Dendritic cell treated with granulocyte-macrophage colony-stimulating factor and Interleukin-4, amounts not matched to agents 40 ng/mL and 50 ng/mL, for 4 days (primary cell): ENCODE data around the gene OR10R2.

Experiments
- H3K27ac Mint-ChIP-seq: one replicate; pipeline ENCODE4 v1.8.0; 2022; ENCODE audit warnings: mild to moderate bottlenecking, mixed read lengths
- H3K27me3 Mint-ChIP-seq: one replicate; pipeline ENCODE4 v1.8.0; 2022; ENCODE audit warnings: mild to moderate bottlenecking, mixed read lengths
- H3K36me3 Mint-ChIP-seq: one replicate; pipeline ENCODE4 v1.8.0; 2022; ENCODE audit warnings: low read depth, mixed read lengths
- H3K4me1 Mint-ChIP-seq: one replicate; pipeline ENCODE4 v1.8.0; 2022; ENCODE audit warnings: low read depth, mixed read lengths
- H3K4me3 Mint-ChIP-seq: one replicate; pipeline ENCODE4 v1.8.0; 2022; ENCODE audit warnings: mild to moderate bottlenecking, moderate library complexity, mixed read lengths
- H3K9me3 Mint-ChIP-seq: one replicate; pipeline ENCODE4 v1.8.0; 2022; ENCODE audit warnings: mixed read lengths
- intact Hi-C: fragments of 100-400 bp; cut with micrococcal nuclease; formaldehyde crosslinking; loops from one replicate; pipeline ENCODE4 v1.15.0; 2022

OR10R2 gene

DNA sequence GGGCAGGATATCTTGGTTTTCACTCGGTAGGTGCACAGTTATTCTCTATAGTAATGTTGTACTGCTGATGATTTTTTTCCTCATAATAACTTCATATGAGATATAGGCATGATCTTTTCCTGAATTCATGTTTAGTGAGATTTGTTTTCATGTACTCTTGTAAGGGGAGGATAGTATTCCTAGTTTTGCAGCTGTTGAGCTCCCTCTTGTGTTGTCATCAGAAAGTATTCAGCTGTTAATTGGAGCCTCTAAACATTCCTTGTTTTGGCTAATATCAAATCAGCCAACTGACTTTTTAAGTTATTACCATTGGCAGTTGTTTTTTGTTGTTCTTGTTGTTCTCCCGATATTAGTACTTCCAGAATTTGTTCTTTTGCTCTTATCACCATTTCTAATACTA is 24.4 kb downstream of the OR10R2 start:
- Mint-ChIP-seq H3K27ac (no peak overlapping the region), H3K4me1 (peaks cover 12% of the 10 kb centered on the region), H3K9me3 (no peaks in the 10 kb centered on the region), H3K4me3 (no peak overlapping the region), H3K36me3 (no peaks in the 10 kb centered on the region), H3K27me3 (peaks cover 4% of the 10 kb centered on the region)
- intact Hi-C loops: loop anchor here (1.0 to 10.0 kb wide), 3 partner anchors 162 to 402 kb away; partner anchors contain the start of gene CD1B

DNA sequence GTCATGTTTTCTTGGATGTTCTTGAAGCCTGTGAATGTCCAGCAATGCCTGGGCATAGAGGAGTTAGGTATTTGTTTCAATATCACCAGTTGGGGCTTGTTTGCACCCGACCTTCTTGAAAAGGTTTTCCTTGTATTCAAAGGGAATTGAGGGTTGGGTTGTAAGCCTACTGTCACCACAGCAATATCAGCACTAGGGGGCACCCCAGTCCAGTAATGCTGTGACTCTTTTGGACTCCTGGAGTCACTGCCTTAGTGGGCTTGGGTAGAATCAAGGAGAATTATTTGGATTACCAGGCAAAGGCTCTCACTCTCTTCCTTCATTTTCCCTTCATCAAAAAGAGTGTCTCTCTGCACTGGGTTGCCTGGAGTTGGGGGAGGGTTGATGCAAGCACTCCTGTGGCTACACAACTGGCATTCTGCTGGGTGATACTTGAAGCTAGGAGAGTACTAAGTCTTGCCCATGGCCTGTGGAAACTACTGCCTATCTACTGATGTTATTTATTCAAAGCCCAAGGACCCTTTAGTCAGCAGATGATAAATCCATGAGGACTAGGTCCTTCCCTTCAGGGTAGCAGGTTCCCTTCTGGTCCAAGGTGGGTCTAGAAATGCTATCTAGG is 34.5 kb downstream of the OR10R2 start:
- Mint-ChIP-seq H3K4me1 (peaks cover 20% of the 10 kb centered on the region), H3K9me3 (no peaks in the 10 kb centered on the region), H3K27ac (no peak overlapping the region), H3K27me3 (peaks cover 2% of the 10 kb centered on the region), H3K36me3 (no peaks in the 10 kb centered on the region), H3K4me3 (no peak overlapping the region)
- intact Hi-C loops: loop anchor here (1.0 to 10.0 kb wide), 3 partner anchors 288 to 562 kb away; no protein-coding TSS in a partner anchor

- intact Hi-C loops: loop anchor here (10.0 kb wide), 1 partner anchor 287 kb away; no protein-coding TSS in a partner anchor
- Mint-ChIP-seq H3K9me3 (no peaks in the 10 kb centered on the region), H3K27me3 (peaks cover 2% of the 10 kb centered on the region), H3K27ac (no peak overlapping the region), H3K4me1 (peaks cover 16% of the 10 kb centered on the region), H3K36me3 (no peaks in the 10 kb centered on the region), H3K4me3 (no peak overlapping the region)
These were observed 35.5 kb downstream of the OR10R2 start for GRCh38 chr1:158507511-158507910.

- intact Hi-C loops: loop anchor here (10.0 kb wide), 1 partner anchor 285 kb away; no protein-coding TSS in a partner anchor
- no peak overlapping the region for H3K4me3 Mint-ChIP-seq
- peaks cover 13% of the 10 kb centered on the region for H3K4me1 Mint-ChIP-seq
- H3K27ac Mint-ChIP-seq: no peak overlapping the region
- H3K9me3 Mint-ChIP-seq: no peaks in the 10 kb centered on the region
- H3K36me3 Mint-ChIP-seq: no peaks in the 10 kb centered on the region
- H3K27me3 Mint-ChIP-seq: peaks cover 1% of the 10 kb centered on the region
These were observed 37.6 kb downstream of the OR10R2 start for GRCh38 chr1:158509471-158510156.

DNA sequence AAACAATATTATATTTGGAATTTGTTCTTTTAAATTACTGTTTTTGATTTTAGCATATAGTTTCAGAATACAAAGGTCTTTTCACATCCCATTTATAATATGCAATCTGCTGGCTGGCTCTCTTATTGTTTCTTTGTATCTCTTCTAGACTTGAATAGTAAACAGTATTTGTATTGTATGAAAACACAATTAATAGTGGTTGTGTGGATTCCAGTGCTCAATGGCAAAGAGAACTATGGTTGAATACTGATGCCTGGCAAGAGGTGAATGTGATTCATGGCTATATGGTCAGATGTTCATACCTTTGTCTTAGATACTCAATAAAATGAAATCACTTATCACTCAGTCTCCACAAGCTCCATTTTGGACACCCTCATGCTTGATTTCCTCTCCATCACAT is 44.9 kb downstream of the OR10R2 start:
- Mint-ChIP-seq H3K4me1 (no peaks in the 10 kb centered on the region), H3K27me3 (peaks cover 6% of the 10 kb centered on the region), H3K4me3 (no peak overlapping the region), H3K36me3 (no peaks in the 10 kb centered on the region), H3K27ac (no peak overlapping the region), H3K9me3 (no peaks in the 10 kb centered on the region)
- intact Hi-C loops: no loop called here

GRCh38 chr1:158520021-158520420 is 48.0 kb downstream of the OR10R2 start:
- Mint-ChIP-seq H3K36me3 (no peaks in the 10 kb centered on the region), H3K4me3 (no peak overlapping the region), H3K4me1 (no peaks in the 10 kb centered on the region), H3K9me3 (no peaks in the 10 kb centered on the region), H3K27ac (no peak overlapping the region), H3K27me3 (peaks cover 9% of the 10 kb centered on the region)
- intact Hi-C loops: no loop called here

DNA sequence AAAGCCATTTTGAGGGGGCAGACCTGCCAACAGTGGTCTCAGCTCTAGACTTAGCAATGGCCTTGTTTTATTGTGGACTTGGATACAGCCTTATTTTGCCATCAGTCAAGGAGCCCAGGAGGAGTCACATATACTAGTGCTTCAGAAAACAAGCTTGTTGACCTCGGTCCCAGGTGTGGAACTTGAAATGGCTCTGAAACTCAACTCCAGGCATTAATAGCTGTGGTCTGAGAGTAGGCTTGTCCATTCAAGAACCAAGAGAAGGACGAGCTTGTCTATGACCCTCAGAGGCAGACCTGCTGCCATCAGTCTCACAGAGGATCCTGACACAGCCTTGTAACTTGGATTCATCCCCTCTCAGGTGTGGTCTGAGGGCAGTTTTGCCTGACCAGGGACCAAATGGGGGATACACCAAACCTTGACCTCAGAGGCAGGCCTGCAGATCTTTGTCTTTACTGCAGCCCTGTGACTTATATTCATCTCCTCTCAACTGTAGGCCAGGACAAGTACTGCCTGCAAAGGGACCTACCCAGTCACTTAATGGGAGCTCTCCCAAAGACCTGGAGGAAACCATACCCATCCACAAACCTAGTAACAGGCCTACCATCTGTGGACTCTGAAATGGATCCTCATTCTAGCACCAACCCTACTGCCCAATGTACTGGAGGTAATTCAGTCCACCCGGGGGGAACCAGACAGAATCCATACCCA is 49.1 kb downstream of the OR10R2 start:
- Mint-ChIP-seq H3K36me3 (no peaks in the 10 kb centered on the region), H3K27me3 (peaks cover 7% of the 10 kb centered on the region), H3K4me3 (no peak overlapping the region), H3K9me3 (peaks cover under 1% of the 10 kb centered on the region), H3K4me1 (no peaks in the 10 kb centered on the region), H3K27ac (no peak overlapping the region)
- intact Hi-C loops: no loop called here

DNA sequence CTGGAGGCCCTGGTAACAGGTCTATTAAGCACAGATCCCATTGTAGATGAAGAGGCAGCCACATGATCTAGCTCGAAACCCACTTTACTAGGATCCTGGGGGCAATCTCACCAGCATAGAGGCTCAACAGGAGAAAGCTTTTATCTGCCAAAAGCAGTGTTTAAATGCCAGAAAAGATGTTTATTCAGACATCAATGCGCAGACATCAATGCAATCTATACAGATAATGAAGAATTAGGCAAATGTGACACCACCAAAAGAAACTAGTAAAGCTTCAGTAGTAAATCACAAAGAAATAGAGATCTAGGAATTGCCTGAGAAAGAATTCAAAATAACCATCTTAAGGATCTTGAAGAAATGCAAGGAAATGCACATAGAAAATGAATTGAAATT is 49.6 kb downstream of the OR10R2 start:
- intact Hi-C loops: no loop called here
- Mint-ChIP-seq H3K27ac (no peak overlapping the region), H3K4me1 (no peaks in the 10 kb centered on the region), H3K27me3 (peaks cover 7% of the 10 kb centered on the region), H3K4me3 (no peak overlapping the region), H3K9me3 (peaks cover 6% of the 10 kb centered on the region), H3K36me3 (no peaks in the 10 kb centered on the region)

DNA sequence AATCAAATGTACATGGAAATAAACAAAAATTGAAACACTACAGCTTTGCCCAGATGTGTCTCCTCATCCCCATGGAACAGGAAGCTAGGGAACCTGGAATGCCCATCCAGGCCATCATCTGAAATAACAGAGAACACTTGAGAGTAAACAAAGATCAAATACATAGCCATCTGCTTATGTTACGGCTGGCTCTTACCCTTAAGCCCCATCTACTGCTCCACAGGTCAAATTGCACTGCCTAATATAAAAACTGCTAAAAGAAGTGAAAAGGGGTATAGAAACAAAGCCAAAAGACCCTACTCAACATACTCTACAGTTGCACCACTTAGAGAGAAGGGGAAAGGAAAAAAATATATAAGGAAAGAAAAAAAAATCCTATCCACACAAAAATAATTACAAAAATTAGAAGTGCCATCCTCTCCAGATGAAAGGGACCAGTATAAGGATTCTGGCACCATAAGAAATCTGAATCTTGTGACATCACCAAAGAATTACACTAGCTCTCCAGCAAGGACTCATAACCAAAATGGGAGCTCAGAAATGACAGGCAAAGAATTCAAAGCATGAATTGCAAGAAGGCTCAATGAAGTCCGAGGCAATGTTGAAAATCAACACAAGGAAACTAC is 55.3 kb downstream of the OR10R2 start:
- H3K4me3 Mint-ChIP-seq: no peak overlapping the region
- no peak overlapping the region for H3K27ac Mint-ChIP-seq
- peaks cover 12% of the 10 kb centered on the region for H3K27me3 Mint-ChIP-seq
- intact Hi-C loops: no loop called here
- no peaks in the 10 kb centered on the region for H3K36me3 Mint-ChIP-seq
- H3K9me3 Mint-ChIP-seq: peaks cover 31% of the 10 kb centered on the region
- H3K4me1 Mint-ChIP-seq: no peaks in the 10 kb centered on the region
